HepG2 (cell line): Measurements from ENCODE around the gene MYH9. TPM values are rescaled to one million over a fixed set of nuclear protein-coding genes. Genes with fewer than 3 reads are reported as not detected.

Experiments
- ATAC-seq: fragments of 200-7000 bp; cut with Tn5 transposase; 3 replicates; pipeline ENCODE4 v1.9.1; 2020; ENCODE audit warnings: mild to moderate bottlenecking, moderate library complexity
- BruUV-seq: library from RNA; stranded (reverse); fragments of 400-500 nt; replicated peaks from 2 replicates; lab custom pipeline; 2021; lab: Mats Ljungman, UMichigan
- CTCF ChIA-PET: fragments of 300-600 bp; formaldehyde crosslinking; extraction: SDS; loops from one replicate; lab custom pipeline; 2021; ENCODE audit warnings: low total read pairs, inconsistent platforms, low intra/inter-chr PET ratio; lab: Yijun Ruan, JAX
- POLR2A ChIA-PET: fragments of 350-600 bp; sonication (Branson Sonifier 250); formaldehyde crosslinking; loops from one replicate; lab custom pipeline; 2020; ENCODE audit warnings: antibody characterized with exemption, inconsistent platforms; lab: Yijun Ruan, JAX
- DNase-seq: peaks from one replicate; pipeline ENCODE4 v3.0.0-alpha.2; 2015; ENCODE audit warnings: low spot score
- FAIRE-seq: peaks from 3 replicates; lab custom pipeline; 2011; peaks lifted over from hg19 to GRCh38; lab: Jason Lieb, UNC
- H2AFZ ChIP-seq: one replicate; pipeline ENCODE4 v1.6.1; 2011; ENCODE audit warnings: low read length, inconsistent platforms
- H3K27ac ChIP-seq: fragments of 300-600 bp; 3 replicates; pipeline ENCODE4 v1.8.0; 2011; ENCODE audit warnings: mixed run types, mild to moderate bottlenecking, mixed read lengths, low read length, inconsistent platforms; ENCODE audit not compliant: insufficient read depth; ENCODE audit errors: extremely low read length
- H3K27me3 ChIP-seq, 2 experiments: fragments of 200-600 bp in 1 of 2; 2 replicates in 1 of 2; 3 replicates in 1 of 2; pipeline versions ENCODE4 v1.6.0 to v1.8.0; 2011; ENCODE audit warnings: low read length in 2 of 2, mild to moderate bottlenecking in 2 of 2, moderate library complexity in 2 of 2, inconsistent platforms in 1 of 2; ENCODE audit not compliant: insufficient read depth in 2 of 2, control insufficient read depth in 1 of 2
- H3K36me3 ChIP-seq, 2 experiments: fragments of 200-600 bp in 1 of 2; replicated peaks in 1 of 2; 2 replicates in 1 of 2; 3 replicates in 1 of 2; pipeline versions ENCODE4 v1.5.1 to v1.8.0; 2011; ENCODE audit warnings: low read length in 2 of 2, inconsistent platforms in 1 of 2; ENCODE audit not compliant: insufficient read depth in 2 of 2, control insufficient read depth in 1 of 2
- H3K4me1 ChIP-seq: 2 replicates; pipeline ENCODE4 v1.5.1; 2012; ENCODE audit warnings: low read length, inconsistent platforms; ENCODE audit not compliant: insufficient read depth
- H3K4me2 ChIP-seq: 2 replicates; pipeline ENCODE4 v1.6.0; 2011; ENCODE audit warnings: low read depth, low read length, inconsistent platforms
- H3K4me3 ChIP-seq, 3 experiments: fragments of 200-600 bp in 1 of 3; sonication (generic), shearing (Covaris generic) in 1 of 3; replicated peaks in 1 of 3; 2 replicates each; pipeline ENCODE4 v1.5.1; 2011 to 2016; ENCODE audit warnings: low read length in 3 of 3, inconsistent platforms in 2 of 3, low read depth in 2 of 3, mild to moderate bottlenecking in 2 of 3, control low read depth in 1 of 3, mixed read lengths in 1 of 3; ENCODE audit not compliant: insufficient read depth in 1 of 3
- H3K79me2 ChIP-seq: one replicate; pipeline ENCODE4 v1.6.1; 2011; ENCODE audit warnings: low read length, inconsistent platforms; ENCODE audit not compliant: insufficient read depth
- H3K9ac ChIP-seq: 2 replicates; pipeline ENCODE4 v1.6.0; 2011; ENCODE audit warnings: mild to moderate bottlenecking, low read depth, low read length, inconsistent platforms; ENCODE audit not compliant: insufficient read depth
- H3K9me3 ChIP-seq: 2 replicates; pipeline ENCODE4 v1.5.1; 2012; ENCODE audit warnings: mild to moderate bottlenecking, low read length
- H4K20me1 ChIP-seq: 2 replicates; pipeline ENCODE4 v1.6.0; 2011; ENCODE audit warnings: inconsistent platforms, mild to moderate bottlenecking, low read length, moderate library complexity; ENCODE audit not compliant: insufficient read depth
- ARHGAP35 ChIP-seq: sonication (generic); formaldehyde crosslinking; IDR thresholded peaks from 2 replicates; pipeline ENCODE4 v1.9.0; 2022; ENCODE audit warnings: mild to moderate bottlenecking, inconsistent platforms, moderate library complexity, missing genetic modification reagents, borderline replicate concordance
- ARID3A ChIP-seq: IDR thresholded peaks from 2 replicates; pipeline ENCODE4 v1.6.1; 2012; ENCODE audit warnings: low read depth, low read length, improper control_type of control experiment
- HOXA3 ChIP-seq: sonication (generic); formaldehyde crosslinking; IDR thresholded peaks from 2 replicates; pipeline ENCODE4 v1.5.0; 2020; ENCODE audit warnings: missing genetic modification reagents
- KDM5B ChIP-seq: sonication (generic); formaldehyde crosslinking; IDR thresholded peaks from 2 replicates; pipeline ENCODE4 v1.4.0; 2020; ENCODE audit warnings: missing genetic modification reagents, mild to moderate bottlenecking, borderline replicate concordance
- POLR2A ChIP-seq, 2 experiments: IDR thresholded peaks; 2 replicates each; pipeline ENCODE4 v1.6.1; 2011; ENCODE audit warnings: low read depth in 2 of 2, low read length in 2 of 2, mild to moderate bottlenecking in 1 of 2, moderate library complexity in 1 of 2; ENCODE audit not compliant: insufficient read depth in 1 of 2
- POLR2G ChIP-seq: fragments of 200-400 bp; formaldehyde crosslinking; IDR thresholded peaks from 2 replicates; pipeline ENCODE4 v1.6.1; 2018; ENCODE audit warnings: mild to moderate bottlenecking, low read depth, low read length, moderate library complexity
- PRMT3 ChIP-seq: sonication (generic); formaldehyde crosslinking; IDR thresholded peaks from 2 replicates; pipeline ENCODE4 v1.8.1; 2022; ENCODE audit warnings: low read depth, mild to moderate bottlenecking, moderate library complexity, missing genetic modification reagents, borderline replicate concordance
- SALL1 ChIP-seq: sonication (generic); formaldehyde crosslinking; IDR thresholded peaks from 2 replicates; pipeline ENCODE4 v1.8.0; 2022; ENCODE audit warnings: mild to moderate bottlenecking, missing genetic modification reagents
- SPEN ChIP-seq: sonication (generic); formaldehyde crosslinking; IDR thresholded peaks from 2 replicates; pipeline ENCODE4 v1.5.1; 2020; ENCODE audit warnings: low read depth, mild to moderate bottlenecking, missing genetic modification reagents
- TFE3 ChIP-seq: IDR thresholded peaks from 2 replicates; pipeline ENCODE4 v1.6.1; 2016
- ZBTB38 ChIP-seq: sonication (generic); formaldehyde crosslinking; IDR thresholded peaks from 2 replicates; pipeline ENCODE4 v1.5.1; 2020; ENCODE audit warnings: mild to moderate bottlenecking, missing genetic modification reagents
- ZBTB8A ChIP-seq: sonication (generic); formaldehyde crosslinking; IDR thresholded peaks from 2 replicates; pipeline ENCODE4 v1.4.0; 2020; ENCODE audit warnings: mild to moderate bottlenecking, low read depth, missing genetic modification reagents, borderline replicate concordance
- ZNF83 ChIP-seq: sonication (generic); formaldehyde crosslinking; IDR thresholded peaks from 2 replicates; pipeline ENCODE4 v1.4.0; 2020; ENCODE audit warnings: missing genetic modification reagents, mild to moderate bottlenecking, borderline replicate concordance
- ZSCAN21 ChIP-seq: sonication (generic); formaldehyde crosslinking; IDR thresholded peaks from 2 replicates; pipeline ENCODE4 v1.8.0; 2022; ENCODE audit warnings: mild to moderate bottlenecking, missing genetic modification reagents, moderate library complexity, borderline replicate concordance
- WGBS: methylation state at CpG from one replicate; pipeline ENCODE4 v1.1.6; 2017; ENCODE audit warnings: low lambda C conversion rate; 5-methylcytosine and 5-hydroxymethylcytosine counted together
- in situ Hi-C: cut with HindIII; loops from 2 replicates; pipeline ENCODE4 v1.10.0; 2017; ENCODE audit warnings: low pct_unique_long_range_greater_than_20kb; ENCODE audit not compliant: extremely low pct_ligation_motif_present
- intact Hi-C: fragments of 100-400 bp; cut with micrococcal nuclease; formaldehyde crosslinking; loops from one replicate; pipeline ENCODE4 v1.10.0; 2022; ENCODE audit not compliant: unreplicated experiment
- polyA plus RNA-seq, 8 experiments: library from polyadenylated mRNA; depleted of rRNA in 3 of 8; stranded (reverse) in 7 of 8; unstranded in 1 of 8; fragments of >200 nt; fragmentation: Illumina TruSeq in 4 of 8; extraction: Trizol in 4 of 8; gene quantifications; 2 replicates each; pipeline versions ENCODE4 v1.2.1 to v1.2.3, GENCODE V29; 2011 to 2016; ENCODE audit warnings: low read depth in 4 of 8, missing spikeins in 1 of 8, mixed read lengths in 1 of 8; ENCODE audit not compliant: insufficient read depth in 1 of 8
- total RNA-seq, 5 experiments: library from RNA; depleted of rRNA; stranded (reverse); fragments of >200 nt; fragmentation: Illumina TruSeq; extraction: Trizol; gene quantifications; 2 replicates each; pipeline ENCODE4 v1.2.3, GENCODE V29; 2016; ENCODE audit warnings: low read depth in 1 of 5
- TF ChIP-seq, protein P1 (sequence below): sonication (generic); formaldehyde crosslinking; IDR thresholded peaks from 2 replicates; pipeline ENCODE4 v1.8.1; 2023; ENCODE audit warnings: mild to moderate bottlenecking, inconsistent platforms, moderate library complexity, missing genetic modification reagents, borderline replicate concordance

MYH9 gene
- total and polyA plus RNA-seq, 2 of the 13 experiments (the other 11 are each of a cell fraction or from before 2014, with no cell fraction given), result 50.7 to 98.5 TPM

- Histone ChIP-seq H3K9me3 (no peaks in the 10 kb centered on the region), H3K27me3 (no peaks in the 10 kb centered on the region; a peak in 1 of 5 replicates), H3K4me1 (peaks cover 61% of the 10 kb centered on the region), H2AFZ (no peak overlapping the region), H3K4me2 (peak overlapping the region; percentile 94), H3K79me2 (peaks cover 48% of the 10 kb centered on the region), H3K9ac (peak overlapping the region; percentile 78), H3K36me3 (peaks cover 6 to 23% of the 10 kb centered on the region in 2 experiments; a peak in 3 of 5 replicates), H3K4me3 (peak overlapping the region; percentile 71 to 94 (median 81)), H4K20me1 (0 out of 2 replicates have a peak, but pooled peaks cover 4% of the 10 kb centered on the region), H3K27ac (peak overlapping the region; percentile 73)
- DNase-seq, result no peak
- no peak for ATAC-seq
- POLR2A ChIA-PET, result interaction anchor here (0.8 to 6.1 kb wide), 4 partner anchors 14 to 245 kb away, joined by 3 to 102 read pairs (median 7); partner anchors contain the start of genes APOL1 and TXN2
- BruUV-seq, result no TSS peak
- in situ Hi-C loops, result loop anchor here (10.0 kb wide), 1 partner anchor 47 kb away; no protein-coding TSS in a partner anchor
- 46% methylated on average over 9 of the region's 12 CpGs for WGBS
- intact Hi-C loops, result loop anchor here (2.0 to 5.0 kb wide), 2 partner anchors 35 to 39 kb away; partner anchors contain the start of gene APOL4
- CTCF ChIA-PET, result interaction anchor here (1.4 kb wide), 1 partner anchor 16 kb away, joined by 3 read pairs; no protein-coding TSS in a partner anchor
- FAIRE-seq, result no peak
- 0 out of 4 replicates have a peak, but pooled peaks of 1 of the 2 experiments have one; percentile 27 for TF ChIP-seq POLR2A (IDR thresholded peaks at IDR 0.05; ENCODE audit: insufficient read depth in 1 of 2, low read depth in 2 of 2, low read length in 2 of 2)
- TF ChIP-seq ARHGAP35 (CRISPR knock-in tag), result no peak
- TF ChIP-seq ZSCAN21 (CRISPR knock-in tag), result no peak
- no peak for TF ChIP-seq KDM5B
- TF ChIP-seq ARID3A, result no peak
- 0 out of 2 replicates have a peak, but pooled peaks have one; percentile 20 for TF ChIP-seq POLR2G
- TF ChIP-seq HOXA3 (CRISPR knock-in tag), result no peak
- no peak for TF ChIP-seq SPEN (CRISPR knock-in tag)
- no peak for TF ChIP-seq ZBTB8A (CRISPR knock-in tag)
- TF ChIP-seq ZBTB38 (CRISPR knock-in tag), result peak; percentile 49
- TF ChIP-seq, protein P1, sequence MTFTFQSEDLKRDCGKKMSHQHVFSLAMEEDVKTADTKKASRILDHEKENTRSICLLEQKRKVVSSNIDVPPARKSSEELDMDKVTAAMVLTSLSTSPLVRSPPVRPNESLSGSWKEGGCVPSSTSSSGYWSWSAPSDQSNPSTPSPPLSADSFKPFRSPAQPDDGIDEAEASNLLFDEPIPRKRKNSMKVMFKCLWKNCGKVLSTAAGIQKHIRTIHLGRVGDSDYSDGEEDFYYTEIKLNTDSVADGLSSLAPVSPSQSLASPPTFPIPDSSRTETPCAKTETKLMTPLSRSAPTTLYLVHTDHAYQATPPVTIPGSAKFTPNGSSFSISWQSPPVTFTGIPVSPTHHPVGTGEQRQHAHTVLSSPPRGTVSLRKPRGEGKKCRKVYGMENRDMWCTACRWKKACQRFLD (CRISPR knock-in tag), result no peak
- TF ChIP-seq TFE3, result no peak
- TF ChIP-seq ZNF83 (CRISPR knock-in tag), result no peak
- TF ChIP-seq PRMT3, result 0 out of 2 replicates have a peak, but pooled peaks have one; percentile 34
- TF ChIP-seq SALL1, result peak; percentile 42; the same call in 1 of the 2 replicates
These were observed 150.1 kb downstream of the MYH9 start for GRCh38 chr22:36237462-36238372.
